Pulmonary artery endothelial cell (primary cell): Measurements from ENCODE around the gene WNT16. TPM values are rescaled to one million over a fixed set of nuclear protein-coding genes. Genes with fewer than 3 reads are reported as not detected.
"Not testable (repeated sequence)": the region's sequence is repeated elsewhere in the genome, so short reads cannot be mapped to it uniquely, and the experiment has no call there.

Source experiments
- DNase-seq: peaks from one replicate; pipeline ENCODE4 v3.0.0-alpha.2; 2011; ENCODE audit warnings: low read depth, low spot score
- total RNA-seq: library from RNA; depleted of rRNA; stranded (reverse); fragments of >200 nt; gene quantifications from 2 replicates; pipeline ENCODE4 v1.2.3, GENCODE V29; 2014

The WNT16 gene
- total RNA-seq, 1 donor from 2014 or later, result not detected

DNA sequence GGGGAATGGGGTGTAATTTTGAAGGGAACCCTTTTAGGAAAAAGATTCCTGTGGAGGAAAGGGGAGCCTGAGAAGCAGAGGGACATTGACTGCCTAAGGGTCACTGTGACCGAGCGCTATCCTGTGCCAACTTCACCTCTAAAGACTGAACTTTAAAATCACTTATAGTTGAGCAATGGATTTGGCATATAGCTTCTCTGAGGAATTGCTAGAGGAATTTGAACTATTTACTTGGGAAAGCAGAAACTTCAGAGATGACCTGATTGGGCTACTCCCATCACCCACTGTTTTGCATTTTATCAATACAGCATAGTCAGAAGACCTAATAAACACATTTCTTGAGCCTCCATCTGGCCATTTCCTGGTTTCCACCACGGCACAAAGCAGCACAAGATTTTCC lies 23.7 kb upstream of the WNT16 start:
- DNase-seq, result no peak

DNA sequence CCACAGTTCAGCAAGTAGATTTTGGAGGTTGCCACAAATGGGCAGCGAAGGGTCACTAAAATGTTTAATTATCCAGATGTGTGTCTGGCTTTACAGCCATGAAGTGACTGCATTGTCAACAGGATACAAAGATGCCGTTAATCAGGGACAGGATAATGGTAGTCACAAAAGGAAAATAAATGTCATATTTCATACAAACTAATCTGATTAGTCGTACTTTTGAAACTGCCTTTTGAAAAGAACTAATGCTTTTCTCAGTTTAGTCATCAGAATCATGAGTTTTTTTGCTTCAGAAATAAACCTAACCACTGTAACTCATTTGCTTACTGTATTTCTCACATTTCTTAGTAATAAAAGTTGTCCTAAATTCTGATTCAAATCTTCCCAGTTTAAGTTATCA lies 22.2 kb upstream of the WNT16 start:
- no peak for DNase-seq

DNA sequence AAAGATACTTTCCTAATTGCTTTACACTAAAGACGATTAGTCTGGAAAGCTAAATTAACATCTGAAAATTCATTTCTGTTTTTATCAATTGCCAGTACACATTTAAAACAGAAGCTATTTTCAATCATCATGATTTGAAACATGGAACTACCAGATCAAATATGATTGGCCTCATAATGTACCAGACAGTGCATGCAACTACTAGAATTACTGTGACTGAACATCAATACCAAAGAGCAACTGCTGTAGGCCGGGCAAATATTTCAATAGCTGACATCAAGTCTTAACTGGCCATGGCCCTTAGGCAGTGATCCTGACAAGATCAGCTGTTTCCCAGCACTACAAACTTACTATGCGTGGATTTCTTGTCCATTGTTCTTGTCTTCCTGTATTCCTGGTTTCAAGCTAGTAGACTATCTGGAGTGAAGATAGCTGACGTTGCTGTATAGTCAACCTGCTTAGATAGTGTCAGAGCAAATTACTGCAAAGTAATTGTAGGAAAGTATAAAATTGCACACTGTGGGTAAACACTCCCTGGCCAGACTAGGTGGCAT lies 21.7 kb upstream of the WNT16 start:
- DNase-seq, result no peak

DNA sequence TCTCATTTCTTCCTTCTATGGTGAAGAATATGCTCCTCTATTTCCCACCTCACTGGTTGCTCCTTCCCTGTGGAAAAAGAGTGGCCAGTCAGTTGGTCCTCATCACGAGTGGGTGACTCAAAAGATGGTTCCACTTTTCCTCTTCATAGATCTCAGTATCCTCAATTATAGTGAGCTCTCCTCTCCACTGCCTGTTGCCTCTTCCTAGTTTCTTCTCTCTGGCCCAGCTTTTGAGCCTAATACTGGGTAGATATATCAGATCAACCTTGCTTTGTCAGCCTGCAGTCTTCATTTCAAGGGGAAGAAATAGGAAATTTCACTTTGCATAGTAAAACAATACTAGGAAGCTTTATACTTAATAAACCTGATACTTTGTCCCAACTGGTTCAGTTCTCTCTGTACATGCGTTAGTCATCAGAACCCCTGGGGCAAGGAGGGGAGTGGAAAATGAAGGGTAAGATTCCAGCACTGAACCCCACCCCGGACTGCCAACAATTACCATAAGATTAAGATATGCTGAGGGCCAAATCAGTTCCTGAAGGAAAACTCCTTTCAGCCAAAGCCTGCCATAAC lies 15.5 kb upstream of the WNT16 start:
- no peak for DNase-seq

GRCh38 chr7:121313793-121314676 lies 14.8 kb upstream of the WNT16 start:
- DNase-seq, result no peak

DNA sequence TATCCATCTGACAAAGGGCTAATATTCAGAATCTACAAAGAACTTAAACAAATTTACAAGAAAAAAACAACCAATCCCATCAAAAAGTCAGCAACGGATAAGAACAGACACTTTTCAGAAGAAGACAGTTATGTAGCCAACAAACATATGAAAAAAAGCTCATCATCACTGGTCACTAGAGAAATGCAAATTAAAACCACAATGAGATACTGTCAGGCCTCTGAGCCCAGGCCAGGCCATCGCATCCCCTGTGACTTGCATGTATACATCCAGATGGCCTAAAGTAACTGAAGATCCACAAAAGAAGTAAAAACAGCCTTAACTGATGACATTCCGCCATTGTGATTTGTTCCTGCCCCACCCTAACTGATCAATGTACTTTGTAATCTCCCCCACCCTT lies 13.6 kb upstream of the WNT16 start:
- DNase-seq, result not testable (repeated sequence)

GRCh38 chr7:121322460-121322859 lies 6.3 kb upstream of the WNT16 start:
- no peak for DNase-seq

DNA sequence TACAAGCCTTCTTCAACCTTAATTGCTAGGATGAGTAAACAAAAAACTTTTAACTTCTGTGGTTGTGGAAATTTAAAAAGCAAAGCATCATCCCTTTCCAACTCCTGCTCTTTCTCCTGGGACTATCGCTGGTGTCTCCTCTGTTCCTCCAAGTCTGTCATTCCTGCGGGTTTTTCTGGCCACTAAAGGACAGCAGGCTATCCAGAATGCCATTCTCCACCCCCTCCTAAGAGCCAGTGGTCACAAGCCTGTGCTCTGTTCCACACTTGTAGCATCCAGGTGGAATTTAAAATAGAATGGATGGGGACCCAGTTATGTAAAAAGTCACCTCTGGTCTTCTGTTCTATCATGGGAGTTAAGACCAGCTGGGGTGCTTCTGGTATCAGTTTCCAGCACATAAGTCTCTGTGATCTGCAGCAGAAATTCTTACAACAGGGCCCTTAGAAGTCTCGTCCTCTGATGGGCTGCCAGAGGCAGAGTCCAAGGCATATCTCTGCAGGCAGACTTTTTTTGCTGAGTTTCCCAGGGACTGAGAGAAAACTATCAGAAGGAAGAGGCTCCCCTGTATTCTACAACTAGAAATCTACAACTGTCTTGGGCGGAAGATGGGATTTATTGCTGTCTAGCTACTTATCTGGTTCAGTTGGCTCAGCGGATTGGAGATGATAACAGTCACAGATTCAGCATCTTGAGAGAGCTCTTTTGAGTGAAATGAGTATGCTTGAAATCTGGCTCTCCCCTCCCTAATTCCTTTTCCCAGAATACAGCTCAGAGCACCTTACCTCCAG lies 5.1 kb upstream of the WNT16 start:
- DNase-seq, result no peak

- DNase-seq, result no peak
Measured at GRCh38 chr7:121327671-121328070, 1.1 kb upstream of the WNT16 start.

DNA sequence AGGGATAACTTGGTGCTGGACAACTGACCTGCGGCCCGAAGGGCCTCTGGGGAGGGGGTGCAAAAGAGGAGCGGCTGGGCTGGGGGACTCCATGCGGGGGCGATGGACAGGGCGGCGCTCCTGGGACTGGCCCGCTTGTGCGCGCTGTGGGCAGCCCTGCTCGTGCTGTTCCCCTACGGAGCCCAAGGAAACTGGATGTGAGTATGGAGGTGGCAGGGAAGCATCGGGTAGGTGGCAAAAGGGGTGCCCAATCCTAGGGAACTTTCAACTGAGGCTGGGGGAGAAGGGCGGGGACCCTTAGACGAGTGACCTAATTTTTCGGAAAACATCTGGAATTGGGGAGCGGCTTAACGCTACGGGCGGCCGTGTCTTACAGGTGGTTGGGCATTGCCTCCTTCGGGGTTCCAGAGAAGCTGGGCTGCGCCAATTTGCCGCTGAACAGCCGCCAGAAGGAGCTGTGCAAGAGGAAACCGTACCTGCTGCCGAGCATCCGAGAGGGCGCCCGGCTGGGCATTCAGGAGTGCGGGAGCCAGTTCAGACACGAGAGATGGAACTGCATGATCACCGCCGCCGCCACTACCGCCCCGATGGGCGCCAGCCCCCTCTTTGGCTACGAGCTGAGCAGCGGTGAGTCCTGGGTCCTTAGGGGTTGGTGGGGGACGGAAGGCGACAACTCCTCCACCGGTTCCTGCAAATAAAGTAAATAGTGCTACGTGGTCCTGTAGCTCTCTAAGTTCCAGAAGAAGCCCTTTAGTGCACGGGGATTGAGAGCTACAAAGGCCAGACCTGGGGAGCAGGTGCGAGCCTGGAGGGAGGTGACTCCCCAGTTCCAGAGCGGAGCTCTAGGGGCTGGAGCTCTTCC lies 622 bp downstream of the WNT16 start:
- no peak for DNase-seq

GRCh38 chr7:121330053-121330833 lies 1.4 kb downstream of the WNT16 start:
- no peak for DNase-seq

DNA sequence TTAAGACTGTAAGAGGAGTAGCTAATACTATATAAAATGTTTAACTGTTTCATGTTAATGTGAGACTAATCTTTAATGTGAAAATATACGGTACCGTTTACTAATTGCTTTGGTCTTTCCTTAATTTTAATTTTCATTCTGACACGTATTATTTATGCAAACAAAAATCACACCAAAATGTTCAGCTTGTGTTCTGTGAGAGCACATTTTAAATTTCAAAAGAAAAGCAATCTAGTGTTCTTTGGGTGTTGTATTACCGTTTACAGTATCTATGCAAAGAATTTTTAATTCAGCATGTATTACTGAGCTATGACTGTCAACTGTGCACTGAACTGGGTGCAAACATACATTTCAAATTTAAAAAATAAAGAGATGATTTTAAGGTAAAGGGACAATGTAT lies 2.2 kb downstream of the WNT16 start:
- no peak for DNase-seq

DNA sequence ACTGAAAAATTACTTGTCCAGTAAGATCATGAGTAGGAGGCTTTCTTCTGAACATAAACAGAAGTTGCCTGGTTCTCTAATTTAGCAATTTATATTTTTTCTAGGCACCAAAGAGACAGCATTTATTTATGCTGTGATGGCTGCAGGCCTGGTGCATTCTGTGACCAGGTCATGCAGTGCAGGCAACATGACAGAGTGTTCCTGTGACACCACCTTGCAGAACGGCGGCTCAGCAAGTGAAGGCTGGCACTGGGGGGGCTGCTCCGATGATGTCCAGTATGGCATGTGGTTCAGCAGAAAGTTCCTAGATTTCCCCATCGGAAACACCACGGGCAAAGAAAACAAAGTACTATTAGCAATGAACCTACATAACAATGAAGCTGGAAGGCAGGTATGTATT lies 2.8 kb downstream of the WNT16 start:
- no peak for DNase-seq

- DNase-seq, result no peak
Measured at GRCh38 chr7:121334376-121334775, 5.6 kb downstream of the WNT16 start.

- DNase-seq, result no peak
Measured at GRCh38 chr7:121334875-121335648, 6.3 kb downstream of the WNT16 start.

GRCh38 chr7:121336579-121336978 lies 7.8 kb downstream of the WNT16 start:
- no peak for DNase-seq

GRCh38 chr7:121337398-121337797 lies 8.6 kb downstream of the WNT16 start:
- DNase-seq, result no peak

GRCh38 chr7:121339082-121339481 lies 10.3 kb downstream of the WNT16 start:
- no peak for DNase-seq

- no peak for DNase-seq
Measured at GRCh38 chr7:121341933-121342332, 13.1 kb downstream of the WNT16 start.
